HepG2 (cell line): ENCODE data around the gene SLC8B1. TPM values are rescaled to one million over a fixed set of nuclear protein-coding genes. Genes with fewer than 3 reads are reported as not detected.

Experiments used
- ATAC-seq: fragments of 200-7000 bp; cut with Tn5 transposase; 3 replicates; pipeline ENCODE4 v1.9.1; 2020; ENCODE audit warnings: mild to moderate bottlenecking, moderate library complexity
- BruUV-seq: library from RNA; stranded (reverse); fragments of 400-500 nt; replicated peaks from 2 replicates; lab custom pipeline; 2021; lab: Mats Ljungman, UMichigan
- CTCF ChIA-PET: fragments of 300-600 bp; formaldehyde crosslinking; extraction: SDS; loops from one replicate; lab custom pipeline; 2021; ENCODE audit warnings: low total read pairs, inconsistent platforms, low intra/inter-chr PET ratio; lab: Yijun Ruan, JAX
- POLR2A ChIA-PET: fragments of 350-600 bp; sonication (Branson Sonifier 250); formaldehyde crosslinking; loops from one replicate; lab custom pipeline; 2020; ENCODE audit warnings: antibody characterized with exemption, inconsistent platforms; lab: Yijun Ruan, JAX
- DNase-seq: peaks from one replicate; pipeline ENCODE4 v3.0.0-alpha.2; 2015; ENCODE audit warnings: low spot score
- FAIRE-seq: peaks from 3 replicates; lab custom pipeline; 2011; peaks lifted over from hg19 to GRCh38; lab: Jason Lieb, UNC
- H2AFZ ChIP-seq: one replicate; pipeline ENCODE4 v1.6.1; 2011; ENCODE audit warnings: low read length, inconsistent platforms
- H3K27ac ChIP-seq: fragments of 300-600 bp; 3 replicates; pipeline ENCODE4 v1.8.0; 2011; ENCODE audit warnings: mixed run types, mild to moderate bottlenecking, mixed read lengths, low read length, inconsistent platforms; ENCODE audit not compliant: insufficient read depth; ENCODE audit errors: extremely low read length
- H3K27me3 ChIP-seq, 2 experiments: fragments of 200-600 bp in 1 of 2; 2 replicates in 1 of 2; 3 replicates in 1 of 2; pipeline versions ENCODE4 v1.6.0 to v1.8.0; 2011; ENCODE audit warnings: low read length in 2 of 2, mild to moderate bottlenecking in 2 of 2, moderate library complexity in 2 of 2, inconsistent platforms in 1 of 2; ENCODE audit not compliant: insufficient read depth in 2 of 2, control insufficient read depth in 1 of 2
- H3K36me3 ChIP-seq, 2 experiments: fragments of 200-600 bp in 1 of 2; replicated peaks in 1 of 2; 2 replicates in 1 of 2; 3 replicates in 1 of 2; pipeline versions ENCODE4 v1.5.1 to v1.8.0; 2011; ENCODE audit warnings: low read length in 2 of 2, inconsistent platforms in 1 of 2; ENCODE audit not compliant: insufficient read depth in 2 of 2, control insufficient read depth in 1 of 2
- H3K4me1 ChIP-seq: 2 replicates; pipeline ENCODE4 v1.5.1; 2012; ENCODE audit warnings: low read length, inconsistent platforms; ENCODE audit not compliant: insufficient read depth
- H3K4me2 ChIP-seq: 2 replicates; pipeline ENCODE4 v1.6.0; 2011; ENCODE audit warnings: low read depth, low read length, inconsistent platforms
- H3K4me3 ChIP-seq, 3 experiments: fragments of 200-600 bp in 1 of 3; sonication (generic), shearing (Covaris generic) in 1 of 3; replicated peaks in 1 of 3; 2 replicates each; pipeline ENCODE4 v1.5.1; 2011 to 2016; ENCODE audit warnings: low read length in 3 of 3, inconsistent platforms in 2 of 3, low read depth in 2 of 3, mild to moderate bottlenecking in 2 of 3, control low read depth in 1 of 3, mixed read lengths in 1 of 3; ENCODE audit not compliant: insufficient read depth in 1 of 3
- H3K79me2 ChIP-seq: one replicate; pipeline ENCODE4 v1.6.1; 2011; ENCODE audit warnings: low read length, inconsistent platforms; ENCODE audit not compliant: insufficient read depth
- H3K9ac ChIP-seq: 2 replicates; pipeline ENCODE4 v1.6.0; 2011; ENCODE audit warnings: mild to moderate bottlenecking, low read depth, low read length, inconsistent platforms; ENCODE audit not compliant: insufficient read depth
- H3K9me3 ChIP-seq: 2 replicates; pipeline ENCODE4 v1.5.1; 2012; ENCODE audit warnings: mild to moderate bottlenecking, low read length
- H4K20me1 ChIP-seq: 2 replicates; pipeline ENCODE4 v1.6.0; 2011; ENCODE audit warnings: inconsistent platforms, mild to moderate bottlenecking, low read length, moderate library complexity; ENCODE audit not compliant: insufficient read depth
- ARNT2 ChIP-seq: sonication (generic); formaldehyde crosslinking; IDR thresholded peaks from 2 replicates; pipeline ENCODE4 v1.8.0; 2022; ENCODE audit warnings: mild to moderate bottlenecking, low read depth, missing genetic modification reagents, moderate library complexity
- CTCF ChIP-seq: sonication (generic); formaldehyde crosslinking; IDR thresholded peaks from 2 replicates; pipeline ENCODE4 v1.5.0; 2020; ENCODE audit warnings: mild to moderate bottlenecking, missing genetic modification reagents, moderate library complexity
- KLF12 ChIP-seq: sonication (generic); formaldehyde crosslinking; IDR thresholded peaks from 2 replicates; pipeline ENCODE4 v1.4.0; 2020; ENCODE audit warnings: missing genetic modification reagents, borderline replicate concordance
- NR1H2 ChIP-seq: sonication (generic); formaldehyde crosslinking; IDR thresholded peaks from 2 replicates; pipeline ENCODE4 v1.8.1; 2022; ENCODE audit warnings: low read depth, missing genetic modification reagents, borderline replicate concordance
- SIN3B ChIP-seq: fragments of 150-350 bp; IDR thresholded peaks from 2 replicates; pipeline ENCODE4 v1.6.1; 2014; ENCODE audit warnings: low read length
- ZBTB43 ChIP-seq: sonication (generic); formaldehyde crosslinking; conservative IDR thresholded peaks from 2 replicates; pipeline ENCODE4 v1.4.0; 2020; ENCODE audit warnings: missing genetic modification reagents
- ZFP82 ChIP-seq: sonication (generic); formaldehyde crosslinking; IDR thresholded peaks from 2 replicates; pipeline ENCODE4 v1.5.1; 2020; ENCODE audit warnings: mild to moderate bottlenecking, missing genetic modification reagents, borderline replicate concordance
- ZNF275 ChIP-seq: sonication (generic); formaldehyde crosslinking; IDR thresholded peaks from 2 replicates; pipeline ENCODE4 v1.8.0; 2022; ENCODE audit warnings: missing genetic modification reagents, mild to moderate bottlenecking, inconsistent platforms, borderline replicate concordance
- ZNF557 ChIP-seq: sonication (generic); formaldehyde crosslinking; IDR thresholded peaks from 2 replicates; pipeline ENCODE4 v1.4.0; 2020; ENCODE audit warnings: missing genetic modification reagents
- ZNF574 ChIP-seq: sonication (generic); formaldehyde crosslinking; IDR thresholded peaks from 2 replicates; pipeline ENCODE4 v1.4.0; 2020; ENCODE audit warnings: missing genetic modification reagents
- ZNF605 ChIP-seq: sonication (generic); formaldehyde crosslinking; IDR thresholded peaks from 2 replicates; pipeline ENCODE4 v1.8.0; 2022; ENCODE audit warnings: mild to moderate bottlenecking, missing genetic modification reagents
- ZNF672 ChIP-seq: sonication (generic); formaldehyde crosslinking; IDR thresholded peaks from 2 replicates; pipeline ENCODE4 v1.8.1; 2022; ENCODE audit warnings: missing genetic modification reagents
- ZNF678 ChIP-seq: sonication (generic); formaldehyde crosslinking; IDR thresholded peaks from 2 replicates; pipeline ENCODE4 v1.4.0; 2020; ENCODE audit warnings: mild to moderate bottlenecking, missing genetic modification reagents
- ZNF691 ChIP-seq: sonication (generic); formaldehyde crosslinking; IDR thresholded peaks from 2 replicates; pipeline ENCODE4 v1.4.0; 2020; ENCODE audit warnings: missing genetic modification reagents, low read depth, mild to moderate bottlenecking, borderline replicate concordance
- ZNF768 ChIP-seq: sonication (generic); formaldehyde crosslinking; IDR thresholded peaks from 2 replicates; pipeline ENCODE4 v1.4.0; 2020; ENCODE audit warnings: missing genetic modification reagents
- WGBS: methylation state at CpG from one replicate; pipeline ENCODE4 v1.1.6; 2017; ENCODE audit warnings: low lambda C conversion rate; 5-methylcytosine and 5-hydroxymethylcytosine counted together
- in situ Hi-C: cut with HindIII; loops from 2 replicates; pipeline ENCODE4 v1.10.0; 2017; ENCODE audit warnings: low pct_unique_long_range_greater_than_20kb; ENCODE audit not compliant: extremely low pct_ligation_motif_present
- intact Hi-C: fragments of 100-400 bp; cut with micrococcal nuclease; formaldehyde crosslinking; loops from one replicate; pipeline ENCODE4 v1.10.0; 2022; ENCODE audit not compliant: unreplicated experiment
- polyA plus RNA-seq, 8 experiments: library from polyadenylated mRNA; depleted of rRNA in 3 of 8; stranded (reverse) in 7 of 8; unstranded in 1 of 8; fragments of >200 nt; fragmentation: Illumina TruSeq in 4 of 8; extraction: Trizol in 4 of 8; gene quantifications; 2 replicates each; pipeline versions ENCODE4 v1.2.1 to v1.2.3, GENCODE V29; 2011 to 2016; ENCODE audit warnings: low read depth in 4 of 8, missing spikeins in 1 of 8, mixed read lengths in 1 of 8; ENCODE audit not compliant: insufficient read depth in 1 of 8
- total RNA-seq, 5 experiments: library from RNA; depleted of rRNA; stranded (reverse); fragments of >200 nt; fragmentation: Illumina TruSeq; extraction: Trizol; gene quantifications; 2 replicates each; pipeline ENCODE4 v1.2.3, GENCODE V29; 2016; ENCODE audit warnings: low read depth in 1 of 5

The SLC8B1 gene
- total and polyA plus RNA-seq, 2 of the 13 experiments (the other 11 are each of a cell fraction or from before 2014, with no cell fraction given) = 6.8 to 8.0 TPM

GRCh38 chr12:113359939-113360748 is 25.2 kb upstream of the SLC8B1 start:
- BruUV-seq = TSS peak; percentile 57
- no peaks in the 10 kb centered on the region for H3K9me3 ChIP-seq
- intact Hi-C loops = loop anchor here (1.0 to 5.0 kb wide), 2 partner anchors 48 to 158 kb away; no protein-coding TSS in a partner anchor
- in situ Hi-C loops = loop anchor here (10.0 kb wide), 1 partner anchor 165 kb away; no protein-coding TSS in a partner anchor
- H3K4me3 ChIP-seq = peak overlapping the region in 2 of 3 experiments; percentile 80 to 94; a peak in 1 of 6 replicates
- H2AFZ ChIP-seq = no peak overlapping the region
- 85% methylated on average over 9 of the region's 9 CpGs for WGBS
- CTCF ChIA-PET = interaction anchor here (0.8 kb wide), 1 partner anchor 48 kb away, joined by 3 read pairs; no protein-coding TSS in a partner anchor
- DNase-seq = peak; percentile 35
- POLR2A ChIA-PET = no interaction called here
- peaks cover 7% of the 10 kb centered on the region for H4K20me1 ChIP-seq
- H3K9ac ChIP-seq = no peak overlapping the region
- H3K27me3 ChIP-seq = no peaks in the 10 kb centered on the region; a peak in 1 of 5 replicates
- H3K79me2 ChIP-seq = no peaks in the 10 kb centered on the region
- peak; percentile 21 for FAIRE-seq
- peak overlapping the region; percentile 86 for H3K4me2 ChIP-seq
- ATAC-seq = peak; percentile 63
- peaks cover 0 to 3% of the 10 kb centered on the region in 2 experiments; a peak in 1 of 5 replicates for H3K36me3 ChIP-seq
- no peak overlapping the region for H3K27ac ChIP-seq
- H3K4me1 ChIP-seq = peaks cover 37% of the 10 kb centered on the region
- TF ChIP-seq ZNF672 (CRISPR knock-in tag) (no peak), SIN3B (no peak), ZNF678 (no peak), ZNF557 (CRISPR knock-in tag) (no peak), ZFP82 (no peak), ZBTB43 (CRISPR knock-in tag) (no peak), NR1H2 (CRISPR knock-in tag) (no peak), ZNF275 (CRISPR knock-in tag) (no peak), ZNF768 (CRISPR knock-in tag) (peak; percentile 92), ARNT2 (CRISPR knock-in tag) (no peak), ZNF574 (CRISPR knock-in tag) (no peak), ZNF605 (CRISPR knock-in tag) (no peak), ZNF691 (no peak), CTCF (CRISPR knock-in tag) (peak; percentile 60), KLF12 (CRISPR knock-in tag) (no peak)
